MCF 10A (cell line): Measurements from ENCODE around the gene KCNN1. TPM values are rescaled to one million over a fixed set of nuclear protein-coding genes. Genes with fewer than 3 reads are reported as not detected.
A peak's percentile ranks its signal among the peaks of the same experiment; 100 is the strongest.
"Not testable (repeated sequence)": the region's sequence is repeated elsewhere in the genome, so short reads cannot be mapped to it uniquely, and the experiment has no call there.

Experiments
- Bru-seq: library from RNA; stranded (reverse); fragments of 400-500 nt; gene quantifications from one replicate; lab custom pipeline; 2021; lab: Mats Ljungman, UMichigan
- BruChase-seq, 2 experiments: library from RNA; stranded (reverse); fragments of 400-500 nt; gene quantifications; one replicate each; lab custom pipeline; 2021; lab: Mats Ljungman, UMichigan
- BruUV-seq: library from RNA; stranded (reverse); fragments of 400-500 nt; replicated peaks from 2 replicates; lab custom pipeline; 2021; lab: Mats Ljungman, UMichigan
- CTCF ChIA-PET: fragments of 300-600 bp; sonication (Branson Sonifier 250); formaldehyde crosslinking; extraction: SDS; loops from one replicate; lab custom pipeline; 2021; ENCODE audit warnings: antibody characterized with exemption, inconsistent platforms; lab: Yijun Ruan, JAX
- POLR2A ChIA-PET: fragments of 300-600, 350-650 bp; sonication (Branson Sonifier 250); formaldehyde crosslinking; extraction: SDS; loops from one replicate; lab custom pipeline; 2020; ENCODE audit warnings: antibody characterized with exemption, inconsistent platforms; lab: Yijun Ruan, JAX
- DNase-seq: peaks from one replicate; pipeline ENCODE4 v3.0.0-alpha.2; 2018; ENCODE audit not compliant: unreplicated experiment
- H3K27ac Mint-ChIP-seq: one replicate; pipeline ENCODE4 v1.8.0; 2022; ENCODE audit warnings: mild to moderate bottlenecking, low read depth, mixed read lengths; ENCODE audit not compliant: unreplicated experiment
- H3K27me3 Mint-ChIP-seq: one replicate; pipeline ENCODE4 v1.8.0; 2022; ENCODE audit warnings: mixed read lengths; ENCODE audit not compliant: insufficient read depth, unreplicated experiment
- H3K36me3 Mint-ChIP-seq: one replicate; pipeline ENCODE4 v1.8.0; 2022; ENCODE audit warnings: mild to moderate bottlenecking, moderate library complexity, mixed read lengths; ENCODE audit not compliant: insufficient read depth, unreplicated experiment
- H3K4me1 Mint-ChIP-seq: one replicate; pipeline ENCODE4 v1.8.0; 2022; ENCODE audit warnings: mixed read lengths; ENCODE audit not compliant: insufficient read depth, unreplicated experiment
- H3K4me3 Mint-ChIP-seq: one replicate; pipeline ENCODE4 v1.8.0; 2022; ENCODE audit warnings: mild to moderate bottlenecking, moderate library complexity, mixed read lengths; ENCODE audit not compliant: unreplicated experiment
- H3K9me3 Mint-ChIP-seq: one replicate; pipeline ENCODE4 v1.8.0; 2022; ENCODE audit warnings: mixed read lengths; ENCODE audit not compliant: unreplicated experiment
- CTCF ChIP-seq: fragments of 200-600 bp; IDR thresholded peaks from one replicate; pipeline ENCODE4 v1.8.0; 2022; ENCODE audit warnings: antibody characterized with exemption, mild to moderate bottlenecking; ENCODE audit not compliant: unreplicated experiment
- intact Hi-C: fragments of 100-400 bp; cut with micrococcal nuclease; formaldehyde crosslinking; loops from 2 replicates; pipeline ENCODE4 v1.14.1; 2022
- long read RNA-seq: library from polyadenylated mRNA; stranded (forward); transcript quantifications from one replicate; pipeline ENCODE4 v2.0.0, GENCODE V29; 2022
- total RNA-seq: library from RNA; stranded (reverse); gene quantifications from 2 replicates; pipeline ENCODE4 v1.2.3, GENCODE V29; 2022

KCNN1 gene
- total RNA-seq (not detected in 2 replicates), Bru-seq, nascent RNA (percentile 6 among the genes with signal in this experiment), BruChase-seq, experiment 1, labeled RNA remaining after a 6-hour chase (percentile 22 among the genes with signal in this experiment), BruChase-seq, experiment 2, labeled RNA remaining after a 2-hour chase (percentile 9 among the genes with signal in this experiment)
- long read RNA-seq = 0 reads

- H3K36me3 Mint-ChIP-seq = no peaks in the 10 kb centered on the region
- no peak for DNase-seq
- ChIA-PET CTCF (interaction anchor here (1.3 kb wide), 1 partner anchor 29 kb away, joined by 4 read pairs; no protein-coding TSS in a partner anchor), POLR2A (interaction anchor here (0.9 kb wide), 1 partner anchor 54 kb away, joined by 7 read pairs; no protein-coding TSS in a partner anchor)
- H3K4me3 Mint-ChIP-seq = no peak within 1 kb of the TSS
- intact Hi-C loops = no loop called here
- H3K9me3 Mint-ChIP-seq = no peaks in the 10 kb centered on the region
- no TSS peak for BruUV-seq
- no peak within 1 kb of the TSS for H3K27ac Mint-ChIP-seq
- no peaks in the 10 kb centered on the region for H3K4me1 Mint-ChIP-seq
- peaks cover 53% of the 10 kb centered on the region for H3K27me3 Mint-ChIP-seq
- TF ChIP-seq CTCF = no peak
Observed at GRCh38 chr19:17966550-17967256, at the start of gene KCNN1. TSS of gene KCNN1 (plus strand) at chr19:17967107. CDS start at chr19:17973889, 6,782 bp downstream.

GRCh38 chr19:17918151-17918550 lies 48.8 kb upstream of the KCNN1 start:
- H3K4me3 Mint-ChIP-seq, BruUV-seq, CTCF ChIA-PET, POLR2A ChIA-PET, H3K27ac Mint-ChIP-seq, H3K27me3 Mint-ChIP-seq, DNase-seq, H3K4me1 Mint-ChIP-seq, H3K9me3 Mint-ChIP-seq, H3K36me3 Mint-ChIP-seq, intact Hi-C loops: not testable (repeated sequence)

- BruUV-seq, H3K27me3 Mint-ChIP-seq, H3K4me1 Mint-ChIP-seq, intact Hi-C loops, CTCF ChIA-PET, DNase-seq, H3K36me3 Mint-ChIP-seq, H3K9me3 Mint-ChIP-seq, H3K4me3 Mint-ChIP-seq, H3K27ac Mint-ChIP-seq: not testable (repeated sequence)
- POLR2A ChIA-PET = interaction anchor here (2.4 kb wide), 1 partner anchor 14 kb away, joined by 10 read pairs; the partner anchor contains the start of gene CCDC124
Observed at GRCh38 chr19:17919122-17919521, 47.8 kb upstream of the KCNN1 start.

- H3K4me3 Mint-ChIP-seq = no peak overlapping the region
- no peaks in the 10 kb centered on the region for H3K4me1 Mint-ChIP-seq
- H3K9me3 Mint-ChIP-seq = no peaks in the 10 kb centered on the region
- no TSS peak for BruUV-seq
- no peaks in the 10 kb centered on the region for H3K27me3 Mint-ChIP-seq
- no peaks in the 10 kb centered on the region for H3K36me3 Mint-ChIP-seq
- ChIA-PET CTCF (interaction anchor here (0.6 to 1.2 kb wide), 4 partner anchors 12 to 87 kb away, joined by 3 read pairs; partner anchors contain the start of gene CCDC124), POLR2A (interaction anchor here (0.7 to 2.4 kb wide), 3 partner anchors 12 to 158 kb away, joined by 3 to 10 read pairs (median 4); partner anchors contain the start of gene CCDC124)
- no peak overlapping the region for H3K27ac Mint-ChIP-seq
- intact Hi-C loops = no loop called here
- DNase-seq = no peak
- no peak for TF ChIP-seq CTCF
Observed at GRCh38 chr19:17920527-17920926, 46.4 kb upstream of the KCNN1 start.

GRCh38 chr19:17922138-17922537 lies 44.8 kb upstream of the KCNN1 start:
- CTCF ChIA-PET = interaction anchor here (0.7 kb wide), 1 partner anchor 52 kb away, joined by 5 read pairs; no protein-coding TSS in a partner anchor
- TF ChIP-seq CTCF = no peak
- Mint-ChIP-seq H3K27me3 (no peaks in the 10 kb centered on the region), H3K27ac (no peak overlapping the region), H3K4me3 (no peak overlapping the region), H3K4me1 (no peaks in the 10 kb centered on the region), H3K9me3 (no peaks in the 10 kb centered on the region), H3K36me3 (no peaks in the 10 kb centered on the region)
- no peak for DNase-seq
- intact Hi-C loops = no loop called here
- POLR2A ChIA-PET = no interaction called here
- no TSS peak for BruUV-seq
